Astrocyte (in vitro differentiated cells and primary cell): ENCODE measurements around the gene SPTY2D1. TPM values are rescaled to one million over a fixed set of nuclear protein-coding genes. Genes with fewer than 3 reads are reported as not detected.

ENCODE experiments used
- DNase-seq: peaks from one replicate; pipeline ENCODE4 v3.0.0-alpha.2; 2010; ENCODE audit warnings: low read depth
- FAIRE-seq: peaks from 2 replicates; lab custom pipeline; 2011; peaks lifted over from hg19 to GRCh38; lab: Jason Lieb, UNC
- H2AFZ ChIP-seq: 2 replicates; pipeline ENCODE4 v1.6.0; 2012; ENCODE audit warnings: low read depth, low read length, inconsistent platforms
- H3K27ac ChIP-seq: 2 replicates; pipeline ENCODE4 v1.5.1; 2011; ENCODE audit warnings: low read depth, low read length, inconsistent platforms
- H3K27me3 ChIP-seq: 2 replicates; pipeline ENCODE4 v1.6.0; 2011; ENCODE audit warnings: low read length, inconsistent platforms; ENCODE audit not compliant: insufficient read depth
- H3K36me3 ChIP-seq: 2 replicates; pipeline ENCODE4 v1.5.1; 2011; ENCODE audit warnings: low read length, inconsistent platforms; ENCODE audit not compliant: insufficient read depth
- H3K4me1 ChIP-seq: 2 replicates; pipeline ENCODE4 v1.5.1; 2011; ENCODE audit warnings: low read length, inconsistent platforms; ENCODE audit not compliant: insufficient read depth
- H3K4me2 ChIP-seq: 2 replicates; pipeline ENCODE4 v1.6.0; 2012; ENCODE audit warnings: low read length, inconsistent platforms
- H3K4me3 ChIP-seq: 2 replicates; pipeline ENCODE4 v1.5.1; 2011; ENCODE audit warnings: low read depth, mild to moderate bottlenecking, low read length, inconsistent platforms; ENCODE audit not compliant: insufficient read depth
- H3K79me2 ChIP-seq: 2 replicates; pipeline ENCODE4 v1.6.0; 2012; ENCODE audit warnings: mild to moderate bottlenecking, low read length, inconsistent platforms; ENCODE audit not compliant: insufficient read depth
- H3K9ac ChIP-seq: 2 replicates; pipeline ENCODE4 v1.6.0; 2012; ENCODE audit warnings: mild to moderate bottlenecking, low read length, inconsistent platforms
- H3K9me3 ChIP-seq: 2 replicates; pipeline ENCODE4 v1.5.1; 2012; ENCODE audit warnings: low read depth, mild to moderate bottlenecking, low read length, inconsistent platforms; ENCODE audit not compliant: insufficient read depth
- H4K20me1 ChIP-seq: 2 replicates; pipeline ENCODE4 v1.6.0; 2012; ENCODE audit warnings: low read length, inconsistent platforms; ENCODE audit not compliant: insufficient read depth
- H3K27ac Mint-ChIP-seq: one replicate; pipeline ENCODE4 v1.8.0; 2021; ENCODE audit warnings: mild to moderate bottlenecking, mixed read lengths; ENCODE audit not compliant: unreplicated experiment
- H3K27me3 Mint-ChIP-seq: one replicate; pipeline ENCODE4 v1.8.0; 2021; ENCODE audit warnings: low read depth, mixed read lengths; ENCODE audit not compliant: unreplicated experiment
- H3K36me3 Mint-ChIP-seq: one replicate; pipeline ENCODE4 v1.8.0; 2021; ENCODE audit warnings: low read depth, mixed read lengths; ENCODE audit not compliant: unreplicated experiment
- H3K4me1 Mint-ChIP-seq: one replicate; pipeline ENCODE4 v1.8.0; 2021; ENCODE audit warnings: low read depth, mixed read lengths; ENCODE audit not compliant: unreplicated experiment
- H3K4me3 Mint-ChIP-seq: one replicate; pipeline ENCODE4 v1.8.0; 2021; ENCODE audit warnings: mild to moderate bottlenecking, moderate library complexity, mixed read lengths; ENCODE audit not compliant: unreplicated experiment
- H3K9me3 Mint-ChIP-seq: one replicate; pipeline ENCODE4 v1.8.0; 2021; ENCODE audit warnings: mild to moderate bottlenecking, mixed read lengths; ENCODE audit not compliant: unreplicated experiment
- EZH2 ChIP-seq: IDR thresholded peaks from 2 replicates; pipeline ENCODE4 v1.6.1; 2012; ENCODE audit warnings: mild to moderate bottlenecking, low read length, inconsistent platforms; ENCODE audit not compliant: insufficient read depth
- total RNA-seq: library from RNA; stranded (reverse); gene quantifications from 2 replicates; pipeline ENCODE4 v1.2.1, GENCODE V29; 2021
- TF ChIP-seq, protein P1 (sequence below): IDR thresholded peaks from 2 replicates; pipeline ENCODE4 v1.5.1; 2011; ENCODE audit warnings: low read depth, mild to moderate bottlenecking, inconsistent platforms, low read length, moderate library complexity; ENCODE audit not compliant: insufficient read depth

The SPTY2D1 gene
- total RNA-seq, 1 donor from 2014 or later = 24.4 TPM

DNA sequence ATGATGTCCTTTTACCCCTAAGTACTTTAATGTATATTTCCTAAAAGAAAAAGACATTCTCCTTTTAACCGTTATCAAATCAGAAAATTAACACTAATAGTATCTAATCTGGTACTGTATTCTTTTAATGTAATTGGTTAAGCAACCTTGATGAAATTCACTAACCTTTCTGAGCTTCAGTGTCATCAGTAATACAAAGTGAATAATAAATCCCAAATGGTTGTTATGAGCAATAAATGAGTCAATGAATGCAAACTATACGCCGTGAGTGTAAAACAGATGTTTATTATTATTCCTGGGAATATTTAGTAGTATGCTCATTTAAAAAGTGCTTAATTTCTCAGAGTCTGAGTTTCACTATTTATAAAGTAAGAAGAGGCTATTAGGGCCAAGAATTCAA is 67.1 kb downstream of the SPTY2D1 start:
- Mint-ChIP-seq H3K27me3 (no peaks in the 10 kb centered on the region), H3K36me3 (peaks cover 4% of the 10 kb centered on the region), H3K27ac (no peak overlapping the region), H3K9me3 (no peaks in the 10 kb centered on the region), H3K4me3 (no peak overlapping the region), H3K4me1 (no peaks in the 10 kb centered on the region)
- H3K9me3 ChIP-seq = no peaks in the 10 kb centered on the region
- no peak overlapping the region for H3K27ac ChIP-seq
- TF ChIP-seq, protein P1, sequence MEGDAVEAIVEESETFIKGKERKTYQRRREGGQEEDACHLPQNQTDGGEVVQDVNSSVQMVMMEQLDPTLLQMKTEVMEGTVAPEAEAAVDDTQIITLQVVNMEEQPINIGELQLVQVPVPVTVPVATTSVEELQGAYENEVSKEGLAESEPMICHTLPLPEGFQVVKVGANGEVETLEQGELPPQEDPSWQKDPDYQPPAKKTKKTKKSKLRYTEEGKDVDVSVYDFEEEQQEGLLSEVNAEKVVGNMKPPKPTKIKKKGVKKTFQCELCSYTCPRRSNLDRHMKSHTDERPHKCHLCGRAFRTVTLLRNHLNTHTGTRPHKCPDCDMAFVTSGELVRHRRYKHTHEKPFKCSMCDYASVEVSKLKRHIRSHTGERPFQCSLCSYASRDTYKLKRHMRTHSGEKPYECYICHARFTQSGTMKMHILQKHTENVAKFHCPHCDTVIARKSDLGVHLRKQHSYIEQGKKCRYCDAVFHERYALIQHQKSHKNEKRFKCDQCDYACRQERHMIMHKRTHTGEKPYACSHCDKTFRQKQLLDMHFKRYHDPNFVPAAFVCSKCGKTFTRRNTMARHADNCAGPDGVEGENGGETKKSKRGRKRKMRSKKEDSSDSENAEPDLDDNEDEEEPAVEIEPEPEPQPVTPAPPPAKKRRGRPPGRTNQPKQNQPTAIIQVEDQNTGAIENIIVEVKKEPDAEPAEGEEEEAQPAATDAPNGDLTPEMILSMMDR = no peak
- no peak for TF ChIP-seq EZH2
- DNase-seq = no peak
- no peaks in the 10 kb centered on the region for H3K4me1 ChIP-seq
- no peak overlapping the region for H2AFZ ChIP-seq
- H3K4me3 ChIP-seq = no peak overlapping the region
- H3K4me2 ChIP-seq = no peak overlapping the region
- H3K9ac ChIP-seq = no peak overlapping the region
- H3K79me2 ChIP-seq = no peaks in the 10 kb centered on the region
- no peak for FAIRE-seq
- peaks cover 11% of the 10 kb centered on the region for H3K36me3 ChIP-seq
- no peaks in the 10 kb centered on the region for H3K27me3 ChIP-seq
- H4K20me1 ChIP-seq = no peaks in the 10 kb centered on the region

DNA sequence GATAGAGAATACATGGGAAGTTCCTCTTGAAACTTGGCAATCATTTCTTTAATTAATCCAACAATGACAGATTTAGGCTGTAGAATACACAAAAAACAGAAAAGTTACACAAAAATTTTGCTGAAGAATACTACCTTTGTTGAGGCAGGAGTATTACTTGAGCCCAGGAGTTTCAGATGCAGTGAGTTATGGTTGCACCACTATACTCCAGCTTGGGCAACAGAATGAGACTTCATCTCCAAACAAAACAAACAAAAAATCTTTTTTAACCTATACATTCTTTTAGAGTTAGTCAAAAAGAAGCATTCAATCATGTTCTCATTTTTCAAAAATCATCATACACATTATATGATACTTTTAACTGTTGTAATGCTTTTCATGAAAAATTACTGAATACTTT is 67.7 kb downstream of the SPTY2D1 start:
- H3K4me1 Mint-ChIP-seq = no peaks in the 10 kb centered on the region
- DNase-seq = no peak

DNA sequence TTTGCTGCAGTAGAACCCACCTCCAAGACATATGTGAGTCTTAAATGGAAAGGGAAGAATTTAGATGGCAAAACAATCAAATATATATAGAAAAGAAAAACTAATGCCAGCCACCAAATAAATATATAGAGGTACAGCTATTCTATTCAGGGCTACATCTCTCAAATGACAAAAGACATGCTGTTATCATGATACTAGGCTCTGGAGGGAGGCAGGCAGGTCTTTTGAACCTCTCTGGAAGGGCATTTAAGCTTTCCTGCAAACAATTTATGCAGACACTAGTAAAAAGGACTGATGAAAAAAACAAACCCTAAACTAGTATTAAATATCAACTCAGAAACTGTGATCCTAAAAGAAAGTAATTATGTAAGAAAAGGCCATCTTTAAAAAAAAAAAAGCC is 70.0 kb downstream of the SPTY2D1 start:
- no peak overlapping the region for H3K4me2 ChIP-seq
- H3K4me1 Mint-ChIP-seq = no peaks in the 10 kb centered on the region
- H4K20me1 ChIP-seq = no peaks in the 10 kb centered on the region
- no peak overlapping the region for H3K27ac Mint-ChIP-seq
- H3K9ac ChIP-seq = no peak overlapping the region
- no peaks in the 10 kb centered on the region for H3K79me2 ChIP-seq
- H3K4me1 ChIP-seq = no peaks in the 10 kb centered on the region
- H3K27ac ChIP-seq = no peak overlapping the region
- no peak for FAIRE-seq
- H3K9me3 ChIP-seq = no peaks in the 10 kb centered on the region
- H3K36me3 ChIP-seq = peaks cover 6% of the 10 kb centered on the region
- H2AFZ ChIP-seq = no peak overlapping the region
- no peaks in the 10 kb centered on the region for H3K9me3 Mint-ChIP-seq
- H3K27me3 Mint-ChIP-seq = no peaks in the 10 kb centered on the region
- no peak for TF ChIP-seq EZH2
- TF ChIP-seq, protein P1 = no peak
- no peak for DNase-seq
- H3K27me3 ChIP-seq = no peaks in the 10 kb centered on the region
- H3K4me3 Mint-ChIP-seq = no peak overlapping the region
- no peaks in the 10 kb centered on the region for H3K36me3 Mint-ChIP-seq
- H3K4me3 ChIP-seq = no peak overlapping the region

More for the DNA sequence above, 67.7 kb downstream of the SPTY2D1 start:
- H3K27me3 ChIP-seq = no peaks in the 10 kb centered on the region
- peaks cover 11% of the 10 kb centered on the region for H3K36me3 ChIP-seq
- H3K9ac ChIP-seq = no peak overlapping the region
- H3K4me3 ChIP-seq = no peak overlapping the region
- H3K4me1 ChIP-seq = no peaks in the 10 kb centered on the region
- FAIRE-seq = no peak
- no peaks in the 10 kb centered on the region for H3K9me3 Mint-ChIP-seq
- H3K27me3 Mint-ChIP-seq = no peaks in the 10 kb centered on the region
- H3K4me2 ChIP-seq = no peak overlapping the region
- TF ChIP-seq, protein P1 = no peak
- no peak for TF ChIP-seq EZH2
- H3K36me3 Mint-ChIP-seq = peaks cover 3% of the 10 kb centered on the region
- no peaks in the 10 kb centered on the region for H4K20me1 ChIP-seq
- H2AFZ ChIP-seq = no peak overlapping the region
- no peak overlapping the region for H3K4me3 Mint-ChIP-seq
- H3K9me3 ChIP-seq = no peaks in the 10 kb centered on the region
- H3K27ac ChIP-seq = no peak overlapping the region
- H3K79me2 ChIP-seq = no peaks in the 10 kb centered on the region
- H3K27ac Mint-ChIP-seq = no peak overlapping the region
